ENCODE data around the gene NDUFAF5. TPM values are rescaled to one million over a fixed set of nuclear protein-coding genes. Genes with fewer than 3 reads are reported as not detected.

Gene NDUFAF5
- total and polyA plus RNA-seq, 2 donors (not counting 3 experiments of a cell fraction or from before 2014, with no cell fraction given) = 9.8 to 26.4 TPM

- H3K4me2 ChIP-seq (ENCODE audit: insufficient read depth, low read length) = no peak overlapping the region
- no peaks in the 10 kb centered on the region for H4K20me1 ChIP-seq (replicated peaks; ENCODE audit: control insufficient read depth, extremely low read depth, insufficient read depth, low read length)
- no peak for FAIRE-seq
- H3K4me3 ChIP-seq (replicated peaks in 1 of 3; ENCODE audit: insufficient read depth in 1 of 3, low read depth in 1 of 3, low read length in 3 of 3) = no peak overlapping the region
- POLR2A ChIA-PET = interaction anchor here (0.7 to 0.8 kb wide), 2 partner anchors 8 to 879 kb away, joined by 3 read pairs; partner anchors contain the start of genes ESF1 and NDUFAF5
- peaks cover 2% of the 10 kb centered on the region for H3K4me1 ChIP-seq (ENCODE audit: control insufficient read depth, extremely low read depth, insufficient read depth, low read length)
- no peak overlapping the region for H3K27ac ChIP-seq (ENCODE audit: insufficient read depth, low read depth, low read length)
- no peak overlapping the region for H3K9ac ChIP-seq (replicated peaks; ENCODE audit: extremely low read depth, insufficient read depth, low read length)
- H3K9me1 ChIP-seq (replicated peaks; ENCODE audit: control insufficient read depth, extremely low read depth, insufficient read depth, low read length) = no peaks in the 10 kb centered on the region
- H3K9me3 ChIP-seq (replicated peaks; ENCODE audit: control insufficient read depth, insufficient read depth, low read length) = no peaks in the 10 kb centered on the region
- dilution Hi-C loops (cut with MboI; ENCODE audit: extremely low pct_ligation_motif_present, low sequenced_read_pairs) (no loop called here), intact Hi-C loops (cut with micrococcal nuclease) (no loop called here)
- H2AFZ ChIP-seq (ENCODE audit: low read depth, low read length) = no peak overlapping the region
- no TSS peak for BruUV-seq (replicated peaks)
- H3K79me2 ChIP-seq (ENCODE audit: control insufficient read depth, insufficient read depth, low read length) = peaks cover 2% of the 10 kb centered on the region
- no peaks in the 10 kb centered on the region for H3K27me3 ChIP-seq (ENCODE audit: control insufficient read depth in 2 of 2, insufficient read depth in 2 of 2, low read length in 2 of 2)
- peaks cover 16 to 31% of the 10 kb centered on the region in 2 experiments for H3K36me3 ChIP-seq (ENCODE audit: control insufficient read depth in 2 of 2, extremely low read depth in 1 of 2, insufficient read depth in 2 of 2, low read length in 2 of 2)
- CTCF ChIA-PET = interaction anchor here (1.4 to 2.6 kb wide), 2 partner anchors 21 to 468 kb away, joined by 3 to 14 read pairs; no protein-coding TSS in a partner anchor
- no peak for TF ChIP-seq POLR2A (IDR thresholded peaks at IDR 0.05; ENCODE audit: low read depth, low read length)
- no peak for TF ChIP-seq POLR2AphosphoS5 (IDR thresholded peaks at IDR 0.05; ENCODE audit: insufficient read depth, low read depth, low read length)
- TF ChIP-seq CTCF (IDR thresholded peaks at IDR 0.05; ENCODE audit: extremely low read depth in 1 of 2, insufficient read depth in 1 of 2, low read depth in 1 of 2, low read length in 2 of 2) = no peak
- DNase-seq (ENCODE audit: low read depth, low spot score) = peak; percentile 25
These were observed 8.2 kb downstream of the NDUFAF5 start for GRCh38 chr20:13793001-13793400.

- BruUV-seq (replicated peaks) = no TSS peak
- DNase-seq (ENCODE audit: low read depth, low spot score) (no peak), FAIRE-seq (no peak)
- no peaks in the 10 kb centered on the region for H3K9me3 ChIP-seq (replicated peaks; ENCODE audit: control insufficient read depth, insufficient read depth, low read length)
- H3K79me2 ChIP-seq (ENCODE audit: control insufficient read depth, insufficient read depth, low read length) = peaks cover 2% of the 10 kb centered on the region
- TF ChIP-seq FOS (IDR thresholded peaks at IDR 0.05; ENCODE audit: borderline replicate concordance, insufficient read depth, low read length) = no peak
- no peak for TF ChIP-seq EZH2 (IDR thresholded peaks at IDR 0.05; ENCODE audit: borderline replicate concordance, low read depth, low read length, severe bottlenecking)
- dilution Hi-C loops (cut with MboI; ENCODE audit: extremely low pct_ligation_motif_present, low sequenced_read_pairs) (no loop called here), intact Hi-C loops (cut with micrococcal nuclease) (no loop called here)
- H3K27ac ChIP-seq (ENCODE audit: insufficient read depth, low read depth, low read length) = no peak overlapping the region
- no peaks in the 10 kb centered on the region for H3K27me3 ChIP-seq (ENCODE audit: control insufficient read depth in 2 of 2, insufficient read depth in 2 of 2, low read length in 2 of 2)
- H3K9me1 ChIP-seq (replicated peaks; ENCODE audit: control insufficient read depth, extremely low read depth, insufficient read depth, low read length) = no peaks in the 10 kb centered on the region
- CTCF ChIA-PET = no interaction called here
- H4K20me1 ChIP-seq (replicated peaks; ENCODE audit: control insufficient read depth, extremely low read depth, insufficient read depth, low read length) = no peaks in the 10 kb centered on the region
- peaks cover 2% of the 10 kb centered on the region for H3K4me1 ChIP-seq (ENCODE audit: control insufficient read depth, extremely low read depth, insufficient read depth, low read length)
- H3K4me2 ChIP-seq (ENCODE audit: insufficient read depth, low read length) = no peak overlapping the region
- H3K36me3 ChIP-seq (ENCODE audit: control insufficient read depth in 2 of 2, extremely low read depth in 1 of 2, insufficient read depth in 2 of 2, low read length in 2 of 2) = peaks cover 14 to 33% of the 10 kb centered on the region in 2 experiments
- no peak overlapping the region for H3K9ac ChIP-seq (replicated peaks; ENCODE audit: extremely low read depth, insufficient read depth, low read length)
- no peak overlapping the region for H2AFZ ChIP-seq (ENCODE audit: low read depth, low read length)
- POLR2A ChIA-PET = no interaction called here
- H3K4me3 ChIP-seq (replicated peaks in 1 of 3; ENCODE audit: insufficient read depth in 1 of 3, low read depth in 1 of 3, low read length in 3 of 3) = no peak overlapping the region
These were observed 9.8 kb downstream of the NDUFAF5 start for GRCh38 chr20:13794667-13795066.
